NCI-H82 treated with DMSO at 0.1 percent for 48 hours (cell line): ENCODE measurements around the gene TRABD2B.

Experiments used
- DNase-seq: peaks from one replicate; lab custom pipeline; 2025; ENCODE audit not compliant: unreplicated experiment; lab: John Stamatoyannopoulos, UW

TRABD2B gene

GRCh38 chr1:47738560-47739182 is 258.5 kb downstream of the TRABD2B start:
- DNase-seq = peak; percentile 42

GRCh38 chr1:47732489-47732888 is 264.7 kb downstream of the TRABD2B start:
- no peak for DNase-seq

GRCh38 chr1:47731730-47732129 is 265.5 kb downstream of the TRABD2B start:
- no peak for DNase-seq

DNA sequence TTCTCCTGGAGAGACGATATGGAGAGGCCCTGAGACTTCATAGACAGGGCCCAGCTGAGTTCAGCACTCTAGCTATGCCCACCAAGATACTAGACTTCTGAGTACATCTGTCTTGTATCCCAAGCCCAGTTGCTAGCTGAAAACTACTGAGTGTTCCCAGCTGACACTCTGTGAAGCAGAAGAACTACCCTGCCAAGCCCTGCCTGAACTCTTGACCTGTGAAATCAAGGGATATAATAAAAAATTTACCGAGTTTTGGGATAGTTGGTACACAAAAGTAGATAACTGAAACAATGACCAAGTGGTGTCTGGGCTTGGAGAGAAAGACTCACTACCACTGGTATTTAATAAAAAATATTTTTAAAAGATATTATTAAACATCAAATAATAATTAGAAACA is 267.5 kb downstream of the TRABD2B start:
- no peak for DNase-seq

DNA sequence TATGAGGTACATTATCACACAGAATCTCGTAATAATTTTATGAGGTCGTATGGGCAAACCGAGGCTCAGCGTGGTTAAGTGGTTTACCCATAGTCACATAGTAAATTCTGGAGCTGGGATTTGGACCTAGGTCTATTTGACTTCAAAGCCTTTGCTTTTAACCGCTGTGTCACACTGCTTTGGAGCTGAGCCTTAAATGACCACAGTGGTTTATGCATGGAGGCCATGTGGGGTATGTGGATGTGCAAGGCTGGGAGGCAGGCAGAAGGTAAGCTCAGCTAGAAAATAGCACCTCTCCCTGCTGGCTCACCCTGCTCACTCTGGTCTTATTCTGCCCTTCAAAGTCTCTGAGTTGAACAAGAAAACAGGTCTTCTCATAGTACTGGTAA is 269.5 kb downstream of the TRABD2B start:
- no peak for DNase-seq

- DNase-seq = peak; percentile 29
These were observed 270.0 kb downstream of the TRABD2B start for GRCh38 chr1:47727051-47727696.

- peak; percentile 18 for DNase-seq
These were observed 271.0 kb downstream of the TRABD2B start for GRCh38 chr1:47725992-47726855.

- DNase-seq = no peak
These were observed 271.6 kb downstream of the TRABD2B start for GRCh38 chr1:47725511-47725991.

DNA sequence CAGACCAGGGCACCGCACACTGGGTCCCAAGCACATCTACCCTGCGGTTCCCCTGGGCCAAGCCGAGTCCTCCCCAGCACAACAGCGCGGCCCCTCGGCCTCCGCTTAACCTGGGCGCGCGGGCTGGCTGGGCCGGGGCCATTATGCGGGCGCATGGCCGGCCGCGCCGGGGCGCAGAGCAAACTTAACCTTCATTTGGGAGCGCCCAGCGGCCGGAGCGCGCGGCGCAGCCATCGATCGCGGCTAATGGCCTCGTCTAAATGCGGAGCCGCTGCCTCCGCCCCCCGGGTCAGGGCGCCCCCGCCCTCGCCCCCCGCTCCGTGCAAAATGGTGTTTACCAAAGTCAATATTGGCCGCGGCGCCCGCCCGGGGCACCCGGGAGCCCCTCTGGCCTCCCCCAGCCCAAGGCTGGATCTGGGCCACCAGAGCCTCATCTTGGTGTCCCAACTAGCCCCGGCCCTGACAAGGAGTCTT is 272.1 kb downstream of the TRABD2B start:
- DNase-seq = no peak

DNA sequence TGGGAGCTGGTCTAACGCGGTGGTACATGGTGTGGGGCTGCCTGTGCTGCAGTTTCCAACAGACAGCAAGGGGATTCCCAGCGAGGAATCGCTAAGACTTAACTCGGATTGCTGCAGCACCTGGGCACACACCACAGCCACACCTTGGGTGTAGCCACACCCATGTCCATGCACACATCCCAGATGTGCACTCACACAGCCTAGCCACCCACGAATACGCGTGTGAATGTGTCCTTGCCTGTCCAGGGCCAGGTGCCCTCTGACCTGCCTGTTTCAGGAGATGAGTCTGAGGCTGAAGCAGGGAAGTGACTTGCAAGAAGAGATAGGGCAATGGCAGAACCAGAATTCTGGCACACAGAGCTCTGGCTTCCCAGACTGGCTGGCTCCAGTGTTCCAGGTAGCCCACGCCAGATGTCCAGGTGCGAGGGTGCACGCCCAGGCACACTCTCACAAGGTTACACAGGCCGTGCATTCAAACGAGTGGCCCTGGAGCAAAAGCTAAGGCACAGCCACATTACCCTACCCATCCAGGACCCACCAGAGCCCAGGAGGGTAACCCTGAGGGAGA is 272.7 kb downstream of the TRABD2B start:
- no peak for DNase-seq

GRCh38 chr1:47722909-47723580 is 274.1 kb downstream of the TRABD2B start:
- no peak for DNase-seq

GRCh38 chr1:47722101-47722500 is 275.1 kb downstream of the TRABD2B start:
- DNase-seq = no peak

GRCh38 chr1:47720111-47720510 is 277.1 kb downstream of the TRABD2B start:
- no peak for DNase-seq

DNA sequence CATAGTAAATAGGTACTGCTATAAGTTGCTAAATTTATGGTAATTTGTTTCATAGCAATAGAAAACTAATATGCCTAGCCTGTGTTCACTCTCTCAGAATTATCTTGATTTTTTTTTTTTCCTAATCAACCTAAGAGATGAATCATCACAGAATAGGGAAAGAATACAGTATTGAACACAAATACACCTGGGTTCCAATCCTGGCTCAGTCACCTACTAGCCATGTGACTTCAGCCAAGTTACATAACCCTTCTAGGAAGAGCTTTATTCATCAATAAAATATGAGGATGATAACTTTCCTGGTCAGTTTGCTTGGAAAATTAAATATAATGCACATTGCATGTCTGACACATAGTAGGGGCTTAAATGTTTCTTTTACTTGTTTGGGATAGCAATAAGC is 279.8 kb downstream of the TRABD2B start:
- no peak for DNase-seq

DNA sequence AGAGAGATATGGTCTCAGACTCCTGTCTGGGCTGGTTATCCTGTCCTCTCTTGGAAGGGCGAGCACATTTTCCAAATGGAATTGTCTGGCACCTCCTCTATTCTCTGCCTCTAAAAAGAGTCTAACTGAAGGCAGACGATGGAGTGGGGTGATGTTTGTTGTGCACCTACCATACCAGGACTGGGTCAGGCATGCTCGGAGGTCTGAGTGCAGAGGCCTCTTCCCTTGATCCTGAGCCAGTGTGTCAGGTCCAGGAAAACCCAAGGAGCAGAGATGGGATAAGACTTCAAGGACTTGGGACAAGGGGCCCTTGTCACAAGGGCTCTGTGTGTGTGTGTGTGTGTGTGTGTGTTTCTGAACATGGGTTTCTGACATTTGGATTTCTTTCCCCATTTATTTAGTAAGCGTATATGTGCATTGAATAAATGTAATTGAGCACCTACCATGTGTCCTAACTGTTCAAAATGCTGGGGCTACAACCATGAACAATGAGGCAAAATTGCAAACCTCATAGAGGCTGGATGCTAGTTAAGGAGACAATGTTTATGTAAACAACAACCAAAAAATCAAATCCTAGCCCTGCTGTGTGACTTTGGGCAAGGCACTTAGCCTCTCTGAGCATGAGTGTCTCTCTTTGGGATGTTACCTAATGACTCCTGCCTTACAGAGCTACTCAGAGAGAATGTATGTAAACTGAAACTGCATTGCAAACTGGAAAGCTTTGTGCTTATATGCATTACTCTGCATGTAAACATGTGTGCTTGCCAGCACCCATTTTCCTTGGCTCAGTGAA is 283.0 kb downstream of the TRABD2B start:
- no peak for DNase-seq

- DNase-seq = no peak
These were observed 283.7 kb downstream of the TRABD2B start for GRCh38 chr1:47713333-47713953.

- no peak for DNase-seq
These were observed 284.4 kb downstream of the TRABD2B start for GRCh38 chr1:47712596-47713299.

DNA sequence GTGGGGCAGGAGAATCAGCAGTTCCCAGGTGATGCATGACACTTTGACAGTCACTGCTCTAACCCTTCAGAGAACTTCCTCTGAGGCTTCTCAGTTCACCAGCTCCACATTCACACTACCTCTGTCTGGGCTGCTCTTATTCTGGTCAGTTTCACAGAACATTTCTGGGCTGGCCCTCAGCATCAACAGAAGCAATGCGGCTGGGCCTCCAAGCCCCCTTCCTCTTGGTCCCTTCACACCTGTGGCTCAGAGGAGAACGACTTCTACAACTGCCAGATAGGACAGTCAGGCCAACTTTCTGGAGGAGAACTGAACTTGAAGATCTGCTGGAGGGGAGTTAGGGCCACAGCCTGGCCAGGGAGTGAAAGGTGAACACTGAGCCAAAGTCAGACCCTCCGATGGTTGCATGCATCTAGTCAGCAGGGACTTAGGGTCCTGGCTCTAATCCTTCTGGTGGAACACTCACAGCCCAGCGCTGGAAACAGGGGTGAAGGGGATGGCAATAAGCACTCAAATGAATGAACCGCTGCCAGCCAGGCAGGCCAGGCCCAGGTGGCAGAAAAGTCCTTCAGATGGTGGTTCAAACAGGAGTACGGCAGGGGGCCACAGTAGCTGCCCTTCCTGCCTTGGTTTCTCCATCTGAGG is 285.2 kb downstream of the TRABD2B start:
- DNase-seq = no peak
